Body of pancreas (tissue), 4 donors: ENCODE measurements around the gene HPGDS. TPM values are rescaled to one million over a fixed set of nuclear protein-coding genes. Genes with fewer than 3 reads are reported as not detected.

ENCODE experiments used
- ATAC-seq: fragments of 150-250 bp; one replicate; pipeline ENCODE4 v1.9.1; 2016
- DNase-seq, 4 donors: peaks; one replicate each; pipeline ENCODE4 v3.0.0-alpha.2; 2019
- H3K27ac ChIP-seq, 4 donors: fragments of 200-600 bp; sonication (generic); 1 replicate in 3 of 4; 2 replicates in 1 of 4; pipeline versions ENCODE4 v1.5.1 to v1.6.1; 2016 to 2019; ENCODE audit warnings: mild to moderate bottlenecking in 1 of 4, mixed read lengths in 1 of 4, moderate library complexity in 1 of 4
- H3K27me3 ChIP-seq, 2 donors: fragments of 200-600 bp; sonication (generic); one replicate each; pipeline ENCODE4 v1.6.0; 2016; ENCODE audit warnings: mild to moderate bottlenecking in 1 of 2
- H3K36me3 ChIP-seq, 2 donors: fragments of 200-600 bp; sonication (generic); replicated peaks in 1 of 2; 2 replicates each; pipeline ENCODE4 v1.5.1; 2016; ENCODE audit warnings: low read depth in 2 of 2; ENCODE audit not compliant: insufficient read depth in 1 of 2
- H3K4me1 ChIP-seq: fragments of 200-600 bp; sonication (generic); one replicate; pipeline ENCODE4 v1.6.0; 2016
- H3K4me3 ChIP-seq, 2 donors: fragments of 200-600 bp; sonication (generic); 1 replicate in 1 of 2; 2 replicates in 1 of 2; pipeline ENCODE4 v1.5.1; 2016 to 2019
- H3K9me3 ChIP-seq, 3 donors: fragments of 200-600 bp; sonication (generic); 1 replicate in 2 of 3; 2 replicates in 1 of 3; pipeline ENCODE4 v1.5.1; 2016
- POLR2A ChIP-seq, 3 donors: fragments of 450-650 bp; IDR thresholded peaks; one replicate each; pipeline ENCODE4 v1.6.1; 2016; ENCODE audit warnings: antibody characterized with exemption in 3 of 3, mild to moderate bottlenecking in 2 of 3
- WGBS, 2 donors: methylation state at CpG; one replicate each; pipeline ENCODE4 v1.1.5; 2017; 5-methylcytosine and 5-hydroxymethylcytosine counted together
- intact Hi-C: fragments of 100-400 bp; cut with DNase I; formaldehyde crosslinking; loops from one replicate; pipeline ENCODE4 v1.15.1; 2023
- total RNA-seq, 2 donors: library from RNA; depleted of rRNA; stranded (reverse); fragments of >200 nt; gene quantifications; one replicate each; pipeline ENCODE4 v1.1.0, GENCODE V29; 2016
- TF ChIP-seq, protein P1 (sequence below), 7 experiments: fragments of 450-650 bp in 4 of 7; fragments of 200-600 bp in 3 of 7; sonication (generic) in 3 of 7; IDR thresholded peaks; one replicate each; pipeline ENCODE4 v1.5.1; 2016 to 2019; ENCODE audit warnings: antibody characterized with exemption in 7 of 7

Gene HPGDS
- total RNA-seq, 2 donors from 2014 or later: 1.8 to 3.6 TPM

DNA sequence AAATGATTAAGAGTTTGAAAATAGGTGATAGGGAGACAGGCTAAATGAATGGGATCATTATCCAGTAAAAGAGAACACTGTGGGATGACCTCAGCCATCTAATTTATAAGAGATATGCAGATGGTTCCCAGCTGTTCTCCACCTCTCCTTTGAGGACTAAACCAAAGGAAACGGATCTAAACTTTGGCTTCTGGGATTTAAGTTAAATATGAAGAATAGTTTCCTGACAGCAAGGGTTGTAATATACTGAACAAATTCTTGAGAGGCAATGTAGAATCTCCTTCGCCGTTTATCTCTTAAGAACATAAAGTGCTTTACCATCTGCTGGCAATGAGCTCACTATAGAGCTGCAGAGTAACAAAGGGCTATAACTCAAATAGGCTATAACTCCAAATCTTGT, 35.4 kb upstream of the HPGDS start:
- no peak for ATAC-seq
- Histone ChIP-seq H3K27ac (no peak overlapping the region), H3K4me3 (no peak overlapping the region), H3K27me3 (no peaks in the 10 kb centered on the region), H3K36me3 (no peaks in the 10 kb centered on the region), H3K4me1 (no peaks in the 10 kb centered on the region), H3K9me3 (no peaks in the 10 kb centered on the region)
- 71 to 74% methylated on average over 3 of the region's 3 CpGs for WGBS, 2 donors
- no peak for DNase-seq
- TF ChIP-seq, protein P1, sequence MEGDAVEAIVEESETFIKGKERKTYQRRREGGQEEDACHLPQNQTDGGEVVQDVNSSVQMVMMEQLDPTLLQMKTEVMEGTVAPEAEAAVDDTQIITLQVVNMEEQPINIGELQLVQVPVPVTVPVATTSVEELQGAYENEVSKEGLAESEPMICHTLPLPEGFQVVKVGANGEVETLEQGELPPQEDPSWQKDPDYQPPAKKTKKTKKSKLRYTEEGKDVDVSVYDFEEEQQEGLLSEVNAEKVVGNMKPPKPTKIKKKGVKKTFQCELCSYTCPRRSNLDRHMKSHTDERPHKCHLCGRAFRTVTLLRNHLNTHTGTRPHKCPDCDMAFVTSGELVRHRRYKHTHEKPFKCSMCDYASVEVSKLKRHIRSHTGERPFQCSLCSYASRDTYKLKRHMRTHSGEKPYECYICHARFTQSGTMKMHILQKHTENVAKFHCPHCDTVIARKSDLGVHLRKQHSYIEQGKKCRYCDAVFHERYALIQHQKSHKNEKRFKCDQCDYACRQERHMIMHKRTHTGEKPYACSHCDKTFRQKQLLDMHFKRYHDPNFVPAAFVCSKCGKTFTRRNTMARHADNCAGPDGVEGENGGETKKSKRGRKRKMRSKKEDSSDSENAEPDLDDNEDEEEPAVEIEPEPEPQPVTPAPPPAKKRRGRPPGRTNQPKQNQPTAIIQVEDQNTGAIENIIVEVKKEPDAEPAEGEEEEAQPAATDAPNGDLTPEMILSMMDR (IDR thresholded peaks at IDR 0.05): no peak
- no peak for TF ChIP-seq POLR2A (IDR thresholded peaks at IDR 0.05)
- intact Hi-C loops: no loop called here

DNA sequence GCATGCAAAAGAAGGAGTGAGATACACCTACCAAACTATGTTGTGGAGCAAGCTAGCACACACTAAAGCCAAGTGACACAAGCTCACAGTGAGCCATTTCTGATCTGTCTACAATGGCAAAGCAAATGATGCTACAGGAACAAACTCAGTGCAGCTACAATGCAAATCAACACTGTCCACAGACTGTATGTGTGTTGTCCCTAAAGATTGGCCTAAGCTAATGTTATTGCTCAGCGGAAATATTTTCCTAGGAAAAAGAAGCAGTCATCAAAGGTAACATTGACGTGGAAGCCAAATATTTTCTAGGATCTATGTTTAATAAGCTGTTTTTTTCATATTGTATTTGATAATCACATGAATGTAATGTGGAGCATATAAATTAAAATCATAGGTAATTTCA, 34.7 kb upstream of the HPGDS start:
- no peaks in the 10 kb centered on the region for H3K27me3 ChIP-seq
- no peak for ATAC-seq
- no peaks in the 10 kb centered on the region for H3K36me3 ChIP-seq
- H3K27ac ChIP-seq: no peak overlapping the region
- DNase-seq: no peak
- no peaks in the 10 kb centered on the region for H3K9me3 ChIP-seq
- WGBS, 2 donors: 88 to 92% methylated on average over 2 of the region's 2 CpGs
- intact Hi-C loops: no loop called here
- TF ChIP-seq, protein P1 (IDR thresholded peaks at IDR 0.05): no peak
- no peak for TF ChIP-seq POLR2A (IDR thresholded peaks at IDR 0.05)
- no peaks in the 10 kb centered on the region for H3K4me1 ChIP-seq
- no peak overlapping the region for H3K4me3 ChIP-seq

DNA sequence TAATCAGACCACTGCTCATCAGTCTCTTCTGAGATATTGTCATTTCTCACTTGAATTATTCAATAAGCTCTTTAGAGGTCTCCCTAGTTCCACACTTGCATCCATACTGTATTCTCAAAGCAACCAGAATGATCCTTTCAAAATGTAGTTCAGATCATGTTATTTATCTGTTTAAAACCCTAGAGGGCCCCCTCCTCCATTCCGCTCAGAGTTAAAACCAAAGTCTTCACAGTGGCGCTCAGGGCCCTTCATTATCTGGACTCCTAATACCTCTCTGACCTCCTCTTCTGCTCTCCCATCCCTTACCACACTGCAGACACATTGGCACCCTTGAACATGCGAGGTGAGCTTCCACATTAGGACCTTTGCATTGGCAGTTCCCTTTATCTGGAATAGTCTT, 32.7 kb upstream of the HPGDS start:
- no peak for ATAC-seq
- Histone ChIP-seq H3K36me3 (no peaks in the 10 kb centered on the region), H3K27me3 (no peaks in the 10 kb centered on the region), H3K9me3 (no peaks in the 10 kb centered on the region), H3K4me1 (no peaks in the 10 kb centered on the region), H3K4me3 (no peak overlapping the region), H3K27ac (no peak overlapping the region)
- intact Hi-C loops: no loop called here
- 83 to 88% methylated on average over 3 of the region's 3 CpGs for WGBS, 2 donors
- no peak for DNase-seq
- TF ChIP-seq POLR2A (IDR thresholded peaks at IDR 0.05): no peak
- TF ChIP-seq, protein P1 (IDR thresholded peaks at IDR 0.05): no peak

DNA sequence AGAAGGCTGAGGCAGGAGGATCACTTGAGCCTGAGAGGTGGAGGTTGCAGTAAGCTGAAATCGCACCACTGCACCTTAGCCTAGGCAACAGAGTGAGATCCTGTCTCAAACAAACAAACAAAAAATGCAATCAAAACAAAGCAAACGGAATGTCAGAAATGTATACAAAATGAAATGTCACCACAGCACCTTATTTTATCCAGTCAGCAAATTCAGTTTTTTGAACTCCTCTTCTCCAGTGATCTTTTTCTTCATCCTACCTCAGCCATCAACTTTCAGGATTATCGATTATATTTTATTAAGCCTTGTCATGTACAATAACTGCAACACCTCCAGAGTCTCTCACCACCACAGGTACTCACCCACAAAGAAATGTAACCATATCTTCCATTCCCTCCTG, 31.1 kb upstream of the HPGDS start:
- no peaks in the 10 kb centered on the region for H3K4me1 ChIP-seq
- H3K9me3 ChIP-seq: no peaks in the 10 kb centered on the region
- no peaks in the 10 kb centered on the region for H3K36me3 ChIP-seq
- 80 to 83% methylated on average over 3 of the region's 3 CpGs for WGBS, 2 donors
- no peaks in the 10 kb centered on the region for H3K27me3 ChIP-seq
- no peak overlapping the region for H3K4me3 ChIP-seq
- ATAC-seq: no peak
- TF ChIP-seq POLR2A (IDR thresholded peaks at IDR 0.05): no peak
- TF ChIP-seq, protein P1 (IDR thresholded peaks at IDR 0.05): no peak
- no peak overlapping the region for H3K27ac ChIP-seq
- intact Hi-C loops: no loop called here
- no peak for DNase-seq

DNA sequence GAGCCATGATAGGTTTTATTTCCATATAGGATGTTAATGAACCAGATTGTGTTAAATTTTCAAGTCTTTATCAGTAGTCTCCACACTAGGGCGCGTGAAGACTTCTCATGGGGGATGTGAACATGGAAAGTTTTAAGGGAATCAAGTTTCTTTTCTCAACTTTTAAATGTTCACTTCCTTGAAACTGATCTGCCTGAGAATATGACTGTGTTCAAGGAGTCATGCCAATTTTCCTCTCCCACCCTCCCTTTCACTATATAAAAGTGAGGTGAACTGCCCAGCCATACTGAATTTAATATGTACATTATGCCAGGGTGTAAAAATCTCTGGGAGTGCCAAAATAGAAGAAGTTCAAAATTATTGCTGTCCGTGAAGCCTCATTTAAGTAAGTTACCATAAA, 30.4 kb upstream of the HPGDS start:
- 92% methylated on average over 3 of the region's 3 CpGs for WGBS, 2 donors
- TF ChIP-seq POLR2A (IDR thresholded peaks at IDR 0.05): no peak
- TF ChIP-seq, protein P1 (IDR thresholded peaks at IDR 0.05): no peak
- Histone ChIP-seq H3K4me1 (no peaks in the 10 kb centered on the region), H3K9me3 (no peaks in the 10 kb centered on the region), H3K36me3 (no peaks in the 10 kb centered on the region), H3K27me3 (no peaks in the 10 kb centered on the region), H3K27ac (no peak overlapping the region), H3K4me3 (no peak overlapping the region)
- no peak for DNase-seq
- ATAC-seq: no peak
- intact Hi-C loops: no loop called here
